COR-L47 (cell line): ENCODE data around the gene SLC25A21.
"Not testable (repeated sequence)": the region's sequence is repeated elsewhere in the genome, so short reads cannot be mapped to it uniquely, and the experiment has no call there.

Experiments
- DNase-seq: peaks from one replicate; lab custom pipeline; 2025; lab: John Stamatoyannopoulos, UW

SLC25A21 gene

GRCh38 chr14:37172024-37172869 is at the start of gene SLC25A21:
SLC25A21 (minus strand) TSS chr14:37172606.
- peak; percentile 81 for DNase-seq

- DNase-seq: no peak
Measured at GRCh38 chr14:37221073-37221472, 48.7 kb upstream of the SLC25A21 start.

GRCh38 chr14:37215345-37215744 is 42.9 kb upstream of the SLC25A21 start:
- DNase-seq: no peak

- no peak for DNase-seq
Measured at GRCh38 chr14:37213016-37213415, 40.6 kb upstream of the SLC25A21 start.

GRCh38 chr14:37210448-37210847 is 38.0 kb upstream of the SLC25A21 start:
- DNase-seq: no peak

GRCh38 chr14:37209617-37210016 is 37.2 kb upstream of the SLC25A21 start:
- not testable (repeated sequence) for DNase-seq

- not testable (repeated sequence) for DNase-seq
Measured at GRCh38 chr14:37205623-37206605, 33.5 kb upstream of the SLC25A21 start.

- no peak for DNase-seq
Measured at GRCh38 chr14:37203423-37203822, 31.0 kb upstream of the SLC25A21 start.

- DNase-seq: no peak
Measured at GRCh38 chr14:37202812-37203211, 30.4 kb upstream of the SLC25A21 start.

- no peak for DNase-seq
Measured at GRCh38 chr14:37202265-37202664, 29.9 kb upstream of the SLC25A21 start.

GRCh38 chr14:37201724-37202123 is 29.3 kb upstream of the SLC25A21 start:
- DNase-seq: no peak

- DNase-seq: no peak
Measured at GRCh38 chr14:37198907-37199306, 26.5 kb upstream of the SLC25A21 start.

- DNase-seq: no peak
Measured at GRCh38 chr14:37198273-37198598, 25.8 kb upstream of the SLC25A21 start.

GRCh38 chr14:37197421-37198272 is 25.2 kb upstream of the SLC25A21 start, which contains the start of gene MIPOL1:
MIPOL1 (plus strand) TSS chr14:37197937; CDS start chr14:37247889, 49,952 bp downstream.
- DNase-seq: peak; percentile 86

- DNase-seq: no peak
Measured at GRCh38 chr14:37196604-37197420, 24.4 kb upstream of the SLC25A21 start.

- no peak for DNase-seq
Measured at GRCh38 chr14:37195327-37195726, 22.9 kb upstream of the SLC25A21 start.

- DNase-seq: no peak
Measured at GRCh38 chr14:37194698-37195097, 22.3 kb upstream of the SLC25A21 start.

GRCh38 chr14:37189733-37190132 is 17.3 kb upstream of the SLC25A21 start:
- DNase-seq: not testable (repeated sequence)

GRCh38 chr14:37187840-37188577 is 15.6 kb upstream of the SLC25A21 start:
- DNase-seq: not testable (repeated sequence)

- no peak for DNase-seq
Measured at GRCh38 chr14:37187294-37187693, 14.9 kb upstream of the SLC25A21 start.
